Chondrocyte (in vitro differentiated cells): ENCODE results near the gene DIP2C. TPM values are rescaled to one million over a fixed set of nuclear protein-coding genes. Genes with fewer than 3 reads are reported as not detected.
A peak's percentile ranks its signal among the peaks of the same experiment; 100 is the strongest.

Source experiments
- DNase-seq: peaks from one replicate; pipeline ENCODE4 v3.0.0; 2021; ENCODE audit warnings: mixed read lengths, low spot score
- H3K27ac Mint-ChIP-seq: one replicate; pipeline ENCODE4 v1.8.0; 2021; ENCODE audit warnings: mild to moderate bottlenecking, moderate library complexity, mixed read lengths; ENCODE audit not compliant: unreplicated experiment
- H3K27me3 Mint-ChIP-seq: 2 replicates; pipeline ENCODE4 v1.8.0; 2021; ENCODE audit warnings: low read depth, mixed read lengths
- H3K36me3 Mint-ChIP-seq: 2 replicates; pipeline ENCODE4 v1.8.0; 2021; ENCODE audit warnings: low read depth, mixed read lengths
- H3K4me1 Mint-ChIP-seq: 2 replicates; pipeline ENCODE4 v1.8.0; 2021; ENCODE audit warnings: low read depth, mild to moderate bottlenecking, mixed read lengths
- H3K4me3 Mint-ChIP-seq: one replicate; pipeline ENCODE4 v1.8.0; 2021; ENCODE audit warnings: mild to moderate bottlenecking, moderate library complexity, mixed read lengths; ENCODE audit not compliant: unreplicated experiment
- H3K9me3 Mint-ChIP-seq: 2 replicates; pipeline ENCODE4 v1.8.0; 2021; ENCODE audit warnings: low read depth, mixed read lengths
- CTCF ChIP-seq: fragments of 200-600 bp; sonication (generic); IDR thresholded peaks from 2 replicates; pipeline ENCODE4 v1.5.0; 2021; ENCODE audit warnings: antibody characterized with exemption, mild to moderate bottlenecking, moderate library complexity
- total RNA-seq: library from RNA; stranded (reverse); gene quantifications from 3 replicates; pipeline ENCODE4 v1.2.1, GENCODE V29; 2021

The DIP2C gene
- total RNA-seq, 1 donor from 2014 or later: 47.9 TPM

DNA sequence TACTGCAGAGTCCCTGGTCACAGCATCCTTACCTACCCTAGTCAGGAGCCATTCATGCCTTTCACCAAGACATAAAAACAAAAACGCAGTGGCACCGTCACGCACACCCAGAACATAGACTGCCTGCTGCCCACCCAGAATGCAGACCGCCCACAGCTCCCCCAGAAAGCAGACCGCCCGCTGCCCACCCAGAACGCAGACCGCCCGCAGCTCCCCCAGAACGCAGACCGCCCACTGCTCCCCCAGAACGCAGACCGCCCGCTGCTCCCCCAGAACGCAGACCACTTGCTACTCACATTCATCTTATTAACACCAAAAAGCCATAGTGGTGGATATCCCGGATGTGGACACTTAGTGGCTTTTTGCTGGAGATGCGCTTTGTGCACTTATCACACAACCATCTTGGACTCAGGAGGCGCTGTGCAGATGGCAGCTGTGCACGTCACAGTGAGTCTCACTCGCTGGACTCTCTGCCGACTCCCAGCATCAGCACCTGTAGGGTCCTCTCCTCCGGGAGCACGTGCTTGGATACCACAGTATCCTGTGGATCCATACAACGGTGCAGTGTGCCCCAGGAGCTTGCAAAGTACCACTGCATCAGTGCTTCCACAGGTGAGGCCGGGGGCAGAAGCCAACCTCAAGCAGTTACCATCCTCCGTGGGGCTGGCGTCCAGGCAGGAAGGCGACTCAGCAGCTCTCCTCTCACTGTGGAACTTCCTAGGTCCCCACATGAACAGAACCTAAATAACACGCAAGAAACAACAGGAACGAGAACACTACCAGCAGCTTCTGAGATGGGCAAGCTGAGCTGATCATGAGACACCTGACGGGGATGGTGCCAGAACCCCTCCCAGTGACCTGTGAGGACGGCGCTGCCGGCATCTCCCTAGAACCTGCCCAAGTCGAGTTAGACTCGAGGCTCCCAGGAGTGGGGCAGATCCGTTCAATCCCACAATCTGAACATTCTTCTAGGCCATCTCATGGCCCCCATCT is 161.0 kb downstream of the DIP2C start:
- peak; percentile 61 for DNase-seq
- no peak for TF ChIP-seq CTCF
- Mint-ChIP-seq H3K4me1 (peaks cover 25% of the 10 kb centered on the region), H3K9me3 (no peaks in the 10 kb centered on the region), H3K36me3 (no peaks in the 10 kb centered on the region), H3K27ac (no peak overlapping the region), H3K27me3 (no peaks in the 10 kb centered on the region), H3K4me3 (no peak overlapping the region)

DNA sequence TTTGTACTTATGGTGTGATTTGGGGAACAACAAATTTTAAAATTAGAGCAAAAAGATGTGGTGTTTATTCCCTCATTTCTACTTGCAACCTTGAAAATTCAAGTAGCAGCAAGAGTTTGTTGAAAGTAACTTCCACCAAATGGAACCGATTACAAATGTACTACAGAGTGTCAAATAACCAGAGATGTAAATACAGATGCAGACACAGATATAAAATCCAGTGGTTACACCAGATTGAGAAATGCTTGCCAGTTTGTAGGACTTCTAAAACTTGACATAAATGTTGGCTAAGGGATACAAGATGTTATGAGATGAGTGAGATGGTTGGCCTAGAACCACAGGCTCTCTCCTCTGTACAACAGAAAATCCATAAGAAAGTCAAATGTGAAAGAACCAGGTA is 162.1 kb downstream of the DIP2C start:
- Mint-ChIP-seq H3K36me3 (no peaks in the 10 kb centered on the region), H3K4me3 (no peak overlapping the region), H3K9me3 (no peaks in the 10 kb centered on the region), H3K27ac (no peak overlapping the region), H3K4me1 (peaks cover 26% of the 10 kb centered on the region), H3K27me3 (no peaks in the 10 kb centered on the region)
- no peak for TF ChIP-seq CTCF
- no peak for DNase-seq

GRCh38 chr10:526651-527312 is 162.7 kb downstream of the DIP2C start:
- Mint-ChIP-seq H3K4me3 (no peak overlapping the region), H3K9me3 (no peaks in the 10 kb centered on the region), H3K36me3 (no peaks in the 10 kb centered on the region), H3K4me1 (peaks cover 29% of the 10 kb centered on the region), H3K27me3 (no peaks in the 10 kb centered on the region), H3K27ac (no peak overlapping the region)
- peak; percentile 75 for DNase-seq
- TF ChIP-seq CTCF: no peak

DNA sequence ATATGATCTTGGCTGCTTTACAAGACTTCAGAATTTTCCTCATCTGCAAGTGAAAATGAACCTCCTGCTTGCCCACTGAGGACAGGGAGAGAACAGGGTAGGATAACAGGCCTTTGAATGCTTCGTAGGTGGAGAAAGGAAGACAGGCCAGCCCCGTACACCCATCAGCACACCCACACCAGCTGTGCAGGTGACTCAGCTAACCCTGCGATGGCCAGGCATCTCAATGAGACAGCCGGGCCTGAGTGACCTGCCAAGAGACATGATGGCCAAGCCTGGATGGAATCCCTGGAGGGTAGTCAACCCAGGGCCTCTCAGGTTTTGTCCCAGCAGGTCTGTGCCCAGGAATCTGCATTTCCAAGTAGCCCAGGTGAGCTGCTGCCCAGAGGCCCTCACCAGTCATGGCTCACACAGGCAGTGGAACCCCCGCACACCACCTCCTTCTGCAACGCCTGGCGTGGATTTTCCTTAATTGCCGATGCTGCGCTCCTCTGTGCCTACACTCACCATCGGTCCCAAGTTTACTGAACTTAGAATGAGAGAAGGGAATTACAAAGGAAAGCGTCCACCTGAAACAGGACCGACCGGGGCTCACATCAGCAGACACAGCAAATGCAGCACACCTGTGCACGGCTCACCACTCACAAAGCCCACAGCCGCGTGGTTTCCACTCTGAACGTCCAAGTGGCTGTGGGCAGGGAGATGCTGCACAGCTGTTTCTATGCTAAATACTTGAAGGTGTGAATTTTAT is 163.7 kb downstream of the DIP2C start:
- no peak for TF ChIP-seq CTCF
- H3K4me3 Mint-ChIP-seq: no peak overlapping the region
- H3K4me1 Mint-ChIP-seq: peaks cover 37% of the 10 kb centered on the region
- no peaks in the 10 kb centered on the region for H3K27me3 Mint-ChIP-seq
- no peaks in the 10 kb centered on the region for H3K9me3 Mint-ChIP-seq
- H3K36me3 Mint-ChIP-seq: no peaks in the 10 kb centered on the region
- peak; percentile 49 for DNase-seq
- no peak overlapping the region for H3K27ac Mint-ChIP-seq

DNA sequence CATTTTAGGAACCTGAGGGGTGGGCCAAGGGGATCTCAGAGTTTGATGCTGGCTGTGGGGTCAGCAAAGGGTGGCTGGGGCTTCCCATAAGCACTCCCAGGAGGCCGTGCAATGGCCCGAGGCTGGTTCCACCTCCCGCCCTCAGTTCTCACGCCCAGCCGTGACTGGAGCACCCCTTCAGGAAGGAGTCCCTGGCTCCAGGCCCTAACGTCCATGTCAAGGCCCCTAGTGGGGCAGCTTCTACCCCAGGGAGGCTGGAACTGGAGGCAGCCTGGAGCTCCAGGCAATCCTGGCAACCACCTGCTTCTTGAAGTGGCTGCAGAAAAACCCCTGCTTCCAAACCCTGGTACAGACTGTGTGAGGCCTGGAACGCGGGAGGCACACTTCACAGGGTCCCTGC is 165.5 kb downstream of the DIP2C start:
- peak; percentile 64 for DNase-seq
- H3K9me3 Mint-ChIP-seq: no peaks in the 10 kb centered on the region
- H3K4me3 Mint-ChIP-seq: no peak overlapping the region
- H3K36me3 Mint-ChIP-seq: no peaks in the 10 kb centered on the region
- H3K4me1 Mint-ChIP-seq: peaks cover 44% of the 10 kb centered on the region
- no peak for TF ChIP-seq CTCF
- H3K27me3 Mint-ChIP-seq: no peaks in the 10 kb centered on the region
- no peak overlapping the region for H3K27ac Mint-ChIP-seq
